ENCODE results near the gene CRYGN.

DNA sequence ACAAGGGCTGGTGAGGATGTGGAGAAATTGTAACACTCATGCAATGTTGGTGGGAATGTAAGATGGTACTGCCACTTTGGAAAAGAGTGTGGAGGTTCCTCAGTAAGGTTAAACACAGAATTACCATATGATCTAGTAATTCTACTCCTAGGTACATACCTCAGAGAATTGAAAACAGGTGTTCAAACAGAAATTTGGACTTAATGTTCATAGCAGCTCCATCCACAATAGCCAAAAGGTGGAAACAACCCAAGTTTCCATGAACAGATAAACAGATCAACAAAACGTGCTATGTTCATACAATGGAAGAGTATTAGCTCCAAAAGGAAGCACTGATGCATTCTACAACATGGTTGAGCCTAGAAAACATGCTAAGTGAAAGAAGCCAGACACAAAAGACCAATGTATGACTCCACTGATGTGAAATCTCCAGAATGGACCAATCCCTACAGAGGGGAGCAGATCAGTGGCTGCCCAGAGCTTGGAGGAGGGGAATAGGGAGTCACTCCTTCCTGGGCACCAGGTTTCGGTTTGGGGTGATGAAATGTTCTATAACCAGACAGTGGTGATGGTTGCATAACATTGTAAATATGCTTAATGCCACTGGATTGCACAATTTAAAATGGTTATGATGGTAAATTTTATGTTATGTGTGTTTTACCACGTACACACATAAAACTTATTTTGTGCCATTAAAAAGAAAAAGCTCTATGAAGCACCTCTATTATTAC, 24.4 kb downstream of the CRYGN start:
- TF ChIP-seq, protein P1, sequence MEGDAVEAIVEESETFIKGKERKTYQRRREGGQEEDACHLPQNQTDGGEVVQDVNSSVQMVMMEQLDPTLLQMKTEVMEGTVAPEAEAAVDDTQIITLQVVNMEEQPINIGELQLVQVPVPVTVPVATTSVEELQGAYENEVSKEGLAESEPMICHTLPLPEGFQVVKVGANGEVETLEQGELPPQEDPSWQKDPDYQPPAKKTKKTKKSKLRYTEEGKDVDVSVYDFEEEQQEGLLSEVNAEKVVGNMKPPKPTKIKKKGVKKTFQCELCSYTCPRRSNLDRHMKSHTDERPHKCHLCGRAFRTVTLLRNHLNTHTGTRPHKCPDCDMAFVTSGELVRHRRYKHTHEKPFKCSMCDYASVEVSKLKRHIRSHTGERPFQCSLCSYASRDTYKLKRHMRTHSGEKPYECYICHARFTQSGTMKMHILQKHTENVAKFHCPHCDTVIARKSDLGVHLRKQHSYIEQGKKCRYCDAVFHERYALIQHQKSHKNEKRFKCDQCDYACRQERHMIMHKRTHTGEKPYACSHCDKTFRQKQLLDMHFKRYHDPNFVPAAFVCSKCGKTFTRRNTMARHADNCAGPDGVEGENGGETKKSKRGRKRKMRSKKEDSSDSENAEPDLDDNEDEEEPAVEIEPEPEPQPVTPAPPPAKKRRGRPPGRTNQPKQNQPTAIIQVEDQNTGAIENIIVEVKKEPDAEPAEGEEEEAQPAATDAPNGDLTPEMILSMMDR (IDR thresholded peaks at IDR 0.05): no peak
- no peak for TF ChIP-seq EP300 (IDR thresholded peaks at IDR 0.05)

Measured in stomach (tissue), 4 donors.